MCF 10A (cell line): Measurements from ENCODE around the gene GSE1. TPM values are rescaled to one million over a fixed set of nuclear protein-coding genes. Genes with fewer than 3 reads are reported as not detected.

ENCODE experiments used
- BruUV-seq: library from RNA; stranded (reverse); fragments of 400-500 nt; replicated peaks from 2 replicates; lab custom pipeline; 2021; lab: Mats Ljungman, UMichigan
- CTCF ChIA-PET: fragments of 300-600 bp; sonication (Branson Sonifier 250); formaldehyde crosslinking; extraction: SDS; loops from one replicate; lab custom pipeline; 2021; ENCODE audit warnings: antibody characterized with exemption, inconsistent platforms; lab: Yijun Ruan, JAX
- POLR2A ChIA-PET: fragments of 300-600, 350-650 bp; sonication (Branson Sonifier 250); formaldehyde crosslinking; extraction: SDS; loops from one replicate; lab custom pipeline; 2020; ENCODE audit warnings: antibody characterized with exemption, inconsistent platforms; lab: Yijun Ruan, JAX
- DNase-seq: peaks from one replicate; pipeline ENCODE4 v3.0.0-alpha.2; 2018; ENCODE audit not compliant: unreplicated experiment
- H3K27ac Mint-ChIP-seq: one replicate; pipeline ENCODE4 v1.8.0; 2022; ENCODE audit warnings: mild to moderate bottlenecking, low read depth, mixed read lengths; ENCODE audit not compliant: unreplicated experiment
- H3K27me3 Mint-ChIP-seq: one replicate; pipeline ENCODE4 v1.8.0; 2022; ENCODE audit warnings: mixed read lengths; ENCODE audit not compliant: insufficient read depth, unreplicated experiment
- H3K36me3 Mint-ChIP-seq: one replicate; pipeline ENCODE4 v1.8.0; 2022; ENCODE audit warnings: mild to moderate bottlenecking, moderate library complexity, mixed read lengths; ENCODE audit not compliant: insufficient read depth, unreplicated experiment
- H3K4me1 Mint-ChIP-seq: one replicate; pipeline ENCODE4 v1.8.0; 2022; ENCODE audit warnings: mixed read lengths; ENCODE audit not compliant: insufficient read depth, unreplicated experiment
- H3K4me3 Mint-ChIP-seq: one replicate; pipeline ENCODE4 v1.8.0; 2022; ENCODE audit warnings: mild to moderate bottlenecking, moderate library complexity, mixed read lengths; ENCODE audit not compliant: unreplicated experiment
- H3K9me3 Mint-ChIP-seq: one replicate; pipeline ENCODE4 v1.8.0; 2022; ENCODE audit warnings: mixed read lengths; ENCODE audit not compliant: unreplicated experiment
- CTCF ChIP-seq: fragments of 200-600 bp; IDR thresholded peaks from one replicate; pipeline ENCODE4 v1.8.0; 2022; ENCODE audit warnings: antibody characterized with exemption, mild to moderate bottlenecking; ENCODE audit not compliant: unreplicated experiment
- intact Hi-C: fragments of 100-400 bp; cut with micrococcal nuclease; formaldehyde crosslinking; loops from 2 replicates; pipeline ENCODE4 v1.14.1; 2022
- total RNA-seq: library from RNA; stranded (reverse); gene quantifications from 2 replicates; pipeline ENCODE4 v1.2.3, GENCODE V29; 2022

The GSE1 gene
- total RNA-seq, 1 experiment from 2014 or later = 52.9 TPM

GRCh38 chr16:85724126-85724879 lies 111.2 kb downstream of the GSE1 start:
- no peak for TF ChIP-seq CTCF
- intact Hi-C loops = no loop called here
- ChIA-PET POLR2A (no interaction called here), CTCF (interaction anchor here (0.6 kb wide), 1 partner anchor 16 kb away, joined by 3 read pairs; no protein-coding TSS in a partner anchor)
- no peaks in the 10 kb centered on the region for H3K9me3 Mint-ChIP-seq
- BruUV-seq = no TSS peak
- H3K36me3 Mint-ChIP-seq = peaks cover 5% of the 10 kb centered on the region
- no peak for DNase-seq
- H3K27ac Mint-ChIP-seq = no peak overlapping the region
- peaks cover 7% of the 10 kb centered on the region for H3K4me1 Mint-ChIP-seq
- no peak overlapping the region for H3K4me3 Mint-ChIP-seq
- no peaks in the 10 kb centered on the region for H3K27me3 Mint-ChIP-seq

GRCh38 chr16:85724936-85725335 lies 111.8 kb downstream of the GSE1 start:
- ChIA-PET CTCF (no interaction called here), POLR2A (no interaction called here)
- no peak for DNase-seq
- Mint-ChIP-seq H3K27ac (no peak overlapping the region), H3K9me3 (no peaks in the 10 kb centered on the region), H3K36me3 (peaks cover 5% of the 10 kb centered on the region), H3K27me3 (no peaks in the 10 kb centered on the region), H3K4me3 (no peak overlapping the region), H3K4me1 (peaks cover 5% of the 10 kb centered on the region)
- no peak for TF ChIP-seq CTCF
- no TSS peak for BruUV-seq
- intact Hi-C loops = no loop called here

Other genes starting within 250 kb of the GSE1 start
- gene GINS2, start 75.6 kb downstream of the GSE1 start, total RNA-seq = 6.9 and 11.3 TPM in 2 replicates
- gene C16orf74, start 137.8 kb downstream of the GSE1 start, total RNA-seq = 62.6 and 68.5 TPM in 2 replicates
- 68.5 and 71.1 TPM in 2 replicates for gene EMC8, start 186.2 kb downstream of the GSE1 start, total RNA-seq
- gene COX4I1, start 186.4 kb downstream of the GSE1 start, total RNA-seq = 618 and 642 TPM in 2 replicates